GM23338 (cell line): ENCODE results near the gene RNF128. TPM values are rescaled to one million over a fixed set of nuclear protein-coding genes. Genes with fewer than 3 reads are reported as not detected.

Experiments used
- ATAC-seq: fragments of 200-7000 bp; cut with Tn5 transposase; 3 replicates; pipeline ENCODE4 v1.9.1; 2020
- DNase-seq: peaks from one replicate; pipeline ENCODE4 v3.0.0-alpha.2; 2015; ENCODE audit warnings: low spot score
- H2AFZ ChIP-seq: fragments of 200-600 bp; sonication (generic); 2 replicates; pipeline ENCODE4 v1.8.0; 2016; ENCODE audit warnings: antibody characterized with exemption, mild to moderate bottlenecking, moderate library complexity
- H3F3A ChIP-seq: fragments of 200-600 bp; sonication (generic); replicated peaks from 2 replicates; pipeline ENCODE4 v1.8.0; 2017; ENCODE audit warnings: antibody characterized with exemption, mixed run types, low read depth
- H3K27ac ChIP-seq: fragments of 200-600 bp; sonication (generic); 2 replicates; pipeline ENCODE4 v1.6.1; 2016; ENCODE audit warnings: low read depth
- H3K27me3 ChIP-seq: fragments of 200-600 bp; sonication (generic); 2 replicates; pipeline ENCODE4 v1.8.0; 2016; ENCODE audit warnings: mild to moderate bottlenecking, mixed run types, moderate library complexity; ENCODE audit not compliant: insufficient read depth
- H3K36me3 ChIP-seq: fragments of 200-600 bp; sonication (generic); 2 replicates; pipeline ENCODE4 v1.8.0; 2016; ENCODE audit warnings: mild to moderate bottlenecking; ENCODE audit not compliant: insufficient read depth
- H3K4me1 ChIP-seq: fragments of 200-600 bp; sonication (generic); 2 replicates; pipeline ENCODE4 v1.8.0; 2016; ENCODE audit warnings: mild to moderate bottlenecking, moderate library complexity; ENCODE audit not compliant: insufficient read depth
- H3K4me2 ChIP-seq: fragments of 200-600 bp; sonication (generic); 2 replicates; pipeline ENCODE4 v1.7.1; 2017; ENCODE audit warnings: mixed run types
- H3K4me3 ChIP-seq: fragments of 200-600 bp; sonication (generic); 2 replicates; pipeline ENCODE4 v1.6.1; 2016; ENCODE audit warnings: mixed run types
- H3K79me2 ChIP-seq: fragments of 200-600 bp; sonication (generic); replicated peaks from 2 replicates; pipeline ENCODE4 v1.8.0; 2017; ENCODE audit warnings: mild to moderate bottlenecking; ENCODE audit not compliant: insufficient read depth
- H3K9me2 ChIP-seq: fragments of 200-600 bp; sonication (generic); 2 replicates; pipeline ENCODE4 v1.8.0; 2017; ENCODE audit not compliant: insufficient read depth
- H4K20me1 ChIP-seq: fragments of 200-600 bp; sonication (generic); replicated peaks from 2 replicates; pipeline ENCODE4 v1.8.0; 2017; ENCODE audit warnings: mild to moderate bottlenecking; ENCODE audit not compliant: insufficient read depth
- H3K27ac Mint-ChIP-seq: 2 replicates; pipeline ENCODE4 v1.8.0; 2020; ENCODE audit warnings: inconsistent platforms, mild to moderate bottlenecking, moderate library complexity, mixed read lengths
- H3K27me3 Mint-ChIP-seq: 3 replicates; pipeline ENCODE4 v1.8.0; 2022; ENCODE audit warnings: low read depth, mild to moderate bottlenecking, moderate library complexity, mixed read lengths, inconsistent platforms; ENCODE audit not compliant: insufficient read depth, poor library complexity
- H3K36me3 Mint-ChIP-seq: 3 replicates; pipeline ENCODE4 v1.8.0; 2021; ENCODE audit warnings: low read depth, mild to moderate bottlenecking, inconsistent platforms, moderate library complexity, mixed read lengths
- H3K4me1 Mint-ChIP-seq: 3 replicates; pipeline ENCODE4 v1.8.0; 2020; ENCODE audit warnings: mild to moderate bottlenecking, inconsistent platforms, mixed read lengths
- H3K4me3 Mint-ChIP-seq: 3 replicates; pipeline ENCODE4 v1.8.0; 2021; ENCODE audit warnings: moderate library complexity, mild to moderate bottlenecking, inconsistent platforms, mixed read lengths
- H3K9me3 Mint-ChIP-seq: 3 replicates; pipeline ENCODE4 v1.8.0; 2020; ENCODE audit warnings: moderate library complexity, mild to moderate bottlenecking, inconsistent platforms, mixed read lengths
- CREB1 ChIP-seq: fragments of 250-450 bp; sonication (Bioruptor Pico); IDR thresholded peaks from 2 replicates; pipeline ENCODE4 v1.5.0; 2020; ENCODE audit warnings: low read depth, mild to moderate bottlenecking, moderate library complexity
- CTCF ChIP-seq, 2 experiments: fragments of 200-600 bp in 1 of 2; sonication (generic) in 1 of 2; conservative IDR thresholded peaks; 2 replicates each; pipeline versions ENCODE4 v1.5.1 to v1.6.1; 2016 to 2017; ENCODE audit warnings: antibody characterized with exemption in 2 of 2, low read depth in 2 of 2, mild to moderate bottlenecking in 2 of 2, moderate library complexity in 1 of 2
- EZH2 ChIP-seq: fragments of 200-600 bp; sonication (generic); IDR thresholded peaks from one replicate; pipeline ENCODE4 v1.8.0; 2017; ENCODE audit warnings: antibody characterized with exemption, mild to moderate bottlenecking, low read depth; ENCODE audit not compliant: unreplicated experiment
- EZH2phosphoT487 ChIP-seq: fragments of 200-600 bp; sonication (generic); IDR thresholded peaks from one replicate; pipeline ENCODE4 v1.8.1; 2018; ENCODE audit warnings: antibody characterized with exemption; ENCODE audit not compliant: unreplicated experiment
- JUNB ChIP-seq: IDR thresholded peaks from one replicate; pipeline ENCODE4 v1.6.1; 2016; ENCODE audit warnings: antibody characterized with exemption; ENCODE audit not compliant: unreplicated experiment
- NANOG ChIP-seq: IDR thresholded peaks from 2 replicates; pipeline ENCODE4 v1.6.1; 2016; ENCODE audit warnings: antibody characterized with exemption, borderline replicate concordance
- STAT1 ChIP-seq: IDR thresholded peaks from one replicate; pipeline ENCODE4 v1.6.1; 2016; ENCODE audit warnings: antibody characterized with exemption; ENCODE audit not compliant: unreplicated experiment
- ZNF114 ChIP-seq: fragments of 250-450 bp; sonication (Bioruptor Pico); IDR thresholded peaks from 2 replicates; pipeline ENCODE4 v1.5.0; 2020; ENCODE audit warnings: mild to moderate bottlenecking, moderate library complexity
- polyA plus RNA-seq: library from polyadenylated mRNA; unstranded; fragments of >200 nt; fragmentation: Nextera tagmentation; extraction: Ambion mirVana; gene quantifications from 2 replicates; pipeline ENCODE4 v1.2.1, GENCODE V29; 2016
- total RNA-seq: library from RNA; depleted of rRNA; stranded (reverse); fragments of >200 nt; shearing (Covaris generic); gene quantifications from 2 replicates; pipeline ENCODE4 v1.2.3, GENCODE V29; 2014
- TF ChIP-seq, protein P1 (sequence below): IDR thresholded peaks from one replicate; pipeline ENCODE4 v1.6.1; 2018; ENCODE audit warnings: antibody characterized with exemption; ENCODE audit not compliant: unreplicated experiment
- TF ChIP-seq, protein P2 (sequence below): IDR thresholded peaks from 2 replicates; pipeline ENCODE4 v1.6.1; 2016; ENCODE audit warnings: antibody characterized with exemption

Gene RNF128
- total and polyA plus RNA-seq, 2 experiments from 2014 or later = 1.2 to 3.2 TPM

- H2AFZ ChIP-seq = no peak overlapping the region
- Mint-ChIP-seq H3K4me3 (no peak overlapping the region), H3K36me3 (no peaks in the 10 kb centered on the region), H3K27ac (no peak overlapping the region), H3K4me1 (no peaks in the 10 kb centered on the region), H3K9me3 (no peaks in the 10 kb centered on the region), H3K27me3 (no peaks in the 10 kb centered on the region)
- no peaks in the 10 kb centered on the region for H3K79me2 ChIP-seq
- no peaks in the 10 kb centered on the region for H3K27me3 ChIP-seq
- no peak overlapping the region for H3K27ac ChIP-seq
- no peaks in the 10 kb centered on the region for H3K9me2 ChIP-seq
- H3K4me3 ChIP-seq = no peak overlapping the region
- no peaks in the 10 kb centered on the region for H3K4me1 ChIP-seq
- no peaks in the 10 kb centered on the region for H3F3A ChIP-seq
- no peak for DNase-seq
- H3K36me3 ChIP-seq = no peaks in the 10 kb centered on the region
- H3K4me2 ChIP-seq = no peak overlapping the region
- ATAC-seq = no peak
- H4K20me1 ChIP-seq = no peaks in the 10 kb centered on the region
- no peak for TF ChIP-seq EZH2phosphoT487
- no peak for TF ChIP-seq EZH2
- no peak for TF ChIP-seq STAT1
- TF ChIP-seq ZNF114 (CRISPR knock-in tag) = no peak
- TF ChIP-seq, protein P1, sequence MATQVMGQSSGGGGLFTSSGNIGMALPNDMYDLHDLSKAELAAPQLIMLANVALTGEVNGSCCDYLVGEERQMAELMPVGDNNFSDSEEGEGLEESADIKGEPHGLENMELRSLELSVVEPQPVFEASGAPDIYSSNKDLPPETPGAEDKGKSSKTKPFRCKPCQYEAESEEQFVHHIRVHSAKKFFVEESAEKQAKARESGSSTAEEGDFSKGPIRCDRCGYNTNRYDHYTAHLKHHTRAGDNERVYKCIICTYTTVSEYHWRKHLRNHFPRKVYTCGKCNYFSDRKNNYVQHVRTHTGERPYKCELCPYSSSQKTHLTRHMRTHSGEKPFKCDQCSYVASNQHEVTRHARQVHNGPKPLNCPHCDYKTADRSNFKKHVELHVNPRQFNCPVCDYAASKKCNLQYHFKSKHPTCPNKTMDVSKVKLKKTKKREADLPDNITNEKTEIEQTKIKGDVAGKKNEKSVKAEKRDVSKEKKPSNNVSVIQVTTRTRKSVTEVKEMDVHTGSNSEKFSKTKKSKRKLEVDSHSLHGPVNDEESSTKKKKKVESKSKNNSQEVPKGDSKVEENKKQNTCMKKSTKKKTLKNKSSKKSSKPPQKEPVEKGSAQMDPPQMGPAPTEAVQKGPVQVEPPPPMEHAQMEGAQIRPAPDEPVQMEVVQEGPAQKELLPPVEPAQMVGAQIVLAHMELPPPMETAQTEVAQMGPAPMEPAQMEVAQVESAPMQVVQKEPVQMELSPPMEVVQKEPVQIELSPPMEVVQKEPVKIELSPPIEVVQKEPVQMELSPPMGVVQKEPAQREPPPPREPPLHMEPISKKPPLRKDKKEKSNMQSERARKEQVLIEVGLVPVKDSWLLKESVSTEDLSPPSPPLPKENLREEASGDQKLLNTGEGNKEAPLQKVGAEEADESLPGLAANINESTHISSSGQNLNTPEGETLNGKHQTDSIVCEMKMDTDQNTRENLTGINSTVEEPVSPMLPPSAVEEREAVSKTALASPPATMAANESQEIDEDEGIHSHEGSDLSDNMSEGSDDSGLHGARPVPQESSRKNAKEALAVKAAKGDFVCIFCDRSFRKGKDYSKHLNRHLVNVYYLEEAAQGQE = no peak
- TF ChIP-seq NANOG = no peak
- TF ChIP-seq CREB1 (CRISPR knock-in tag) = no peak
- TF ChIP-seq JUNB = no peak
- TF ChIP-seq, protein P2, sequence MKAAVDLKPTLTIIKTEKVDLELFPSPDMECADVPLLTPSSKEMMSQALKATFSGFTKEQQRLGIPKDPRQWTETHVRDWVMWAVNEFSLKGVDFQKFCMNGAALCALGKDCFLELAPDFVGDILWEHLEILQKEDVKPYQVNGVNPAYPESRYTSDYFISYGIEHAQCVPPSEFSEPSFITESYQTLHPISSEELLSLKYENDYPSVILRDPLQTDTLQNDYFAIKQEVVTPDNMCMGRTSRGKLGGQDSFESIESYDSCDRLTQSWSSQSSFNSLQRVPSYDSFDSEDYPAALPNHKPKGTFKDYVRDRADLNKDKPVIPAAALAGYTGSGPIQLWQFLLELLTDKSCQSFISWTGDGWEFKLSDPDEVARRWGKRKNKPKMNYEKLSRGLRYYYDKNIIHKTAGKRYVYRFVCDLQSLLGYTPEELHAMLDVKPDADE = no peak
- no peak for TF ChIP-seq CTCF (conservative IDR thresholded peaks at IDR 0.05; ENCODE audit: low read depth in 2 of 2)
Observed at GRCh38 chrX:106706466-106706865, 20.0 kb upstream of the RNF128 start.
